GM23248 (cell line): ENCODE measurements around the gene PPIA. TPM values are rescaled to one million over a fixed set of nuclear protein-coding genes. Genes with fewer than 3 reads are reported as not detected.

Experiments used
- DNase-seq: peaks from one replicate; pipeline ENCODE4 v3.0.0-alpha.2; 2015
- H2AFZ ChIP-seq: fragments of 200-600 bp; sonication (generic); 2 replicates; pipeline ENCODE4 v1.6.1; 2016; ENCODE audit warnings: antibody characterized with exemption
- H3F3A ChIP-seq: fragments of 200-600 bp; sonication (generic); 2 replicates; pipeline ENCODE4 v1.6.1; 2016; ENCODE audit warnings: mild to moderate bottlenecking, antibody characterized with exemption, mixed run types; ENCODE audit not compliant: insufficient read depth
- H3K27ac ChIP-seq: fragments of 200-600 bp; sonication (generic); 2 replicates; pipeline ENCODE4 v1.5.1; 2016; ENCODE audit warnings: mild to moderate bottlenecking
- H3K27me3 ChIP-seq: fragments of 200-600 bp; sonication (generic); replicated peaks from 2 replicates; pipeline ENCODE4 v1.6.1; 2016; ENCODE audit warnings: mild to moderate bottlenecking; ENCODE audit not compliant: insufficient read depth
- H3K36me3 ChIP-seq: fragments of 200-600 bp; sonication (generic); 2 replicates; pipeline ENCODE4 v1.6.1; 2016; ENCODE audit warnings: low read depth, mild to moderate bottlenecking
- H3K4me1 ChIP-seq: fragments of 200-600 bp; sonication (generic); 2 replicates; pipeline ENCODE4 v1.6.1; 2016; ENCODE audit warnings: mild to moderate bottlenecking; ENCODE audit not compliant: insufficient read depth
- H3K4me2 ChIP-seq: fragments of 200-600 bp; sonication (generic); one replicate; pipeline ENCODE4 v1.6.1; 2016; ENCODE audit warnings: mild to moderate bottlenecking; ENCODE audit not compliant: unreplicated experiment
- H3K4me3 ChIP-seq: fragments of 200-600 bp; sonication (generic); 2 replicates; pipeline ENCODE4 v1.5.1; 2016; ENCODE audit warnings: mild to moderate bottlenecking
- H3K79me2 ChIP-seq: fragments of 200-600 bp; sonication (generic); 2 replicates; pipeline ENCODE4 v1.6.1; 2016; ENCODE audit warnings: mild to moderate bottlenecking; ENCODE audit not compliant: insufficient read depth
- H3K9ac ChIP-seq: fragments of 200-600 bp; sonication (generic); 2 replicates; pipeline ENCODE4 v1.6.1; 2016; ENCODE audit warnings: mild to moderate bottlenecking
- H3K9me2 ChIP-seq: fragments of 200-600 bp; sonication (generic); 2 replicates; pipeline ENCODE4 v1.6.1; 2016; ENCODE audit warnings: mixed run types, mild to moderate bottlenecking, moderate library complexity; ENCODE audit not compliant: insufficient read depth
- H3K9me3 ChIP-seq: fragments of 200-600 bp; sonication (generic); one replicate; pipeline ENCODE4 v1.6.1; 2017; ENCODE audit warnings: low read depth
- H4K20me1 ChIP-seq: fragments of 200-600 bp; sonication (generic); 2 replicates; pipeline ENCODE4 v1.6.0; 2016; ENCODE audit not compliant: insufficient read depth
- EZH2 ChIP-seq: fragments of 200-600 bp; sonication (generic); IDR thresholded peaks from 2 replicates; pipeline ENCODE4 v1.6.1; 2018; ENCODE audit warnings: antibody characterized with exemption, mild to moderate bottlenecking; ENCODE audit not compliant: insufficient read depth, poor library complexity, severe bottlenecking
- EZH2phosphoT487 ChIP-seq: fragments of 200-600 bp; sonication (generic); IDR thresholded peaks from 2 replicates; pipeline ENCODE4 v1.6.1; 2018; ENCODE audit warnings: antibody characterized with exemption, moderate library complexity, mild to moderate bottlenecking, low read depth; ENCODE audit not compliant: insufficient read depth
- WGBS, 2 experiments: methylation state at CpG; one replicate each; pipeline ENCODE4 v1.1.6; 2015 to 2017; ENCODE audit warnings: low lambda C conversion rate in 2 of 2, low coverage in 1 of 2; ENCODE audit errors: missing lambda C conversion rate in 2 of 2; 5-methylcytosine and 5-hydroxymethylcytosine counted together
- in situ Hi-C: fragments of 300-500 bp; cut with MboI; formaldehyde crosslinking; loops from 2 replicates; pipeline ENCODE4 v1.15.0; 2020
- polyA plus RNA-seq: library from polyadenylated mRNA; unstranded; fragments of >200 nt; fragmentation: Nextera tagmentation; extraction: Ambion mirVana; gene quantifications from 2 replicates; pipeline ENCODE4 v1.2.1, GENCODE V29; 2016
- total RNA-seq: library from RNA; depleted of rRNA; stranded (reverse); fragments of >200 nt; shearing (Covaris generic); gene quantifications from 2 replicates; pipeline ENCODE4 v1.2.3, GENCODE V29; 2014

The PPIA gene
- total and polyA plus RNA-seq, 2 experiments from 2014 or later, result 2,752 to 3,141 TPM

DNA sequence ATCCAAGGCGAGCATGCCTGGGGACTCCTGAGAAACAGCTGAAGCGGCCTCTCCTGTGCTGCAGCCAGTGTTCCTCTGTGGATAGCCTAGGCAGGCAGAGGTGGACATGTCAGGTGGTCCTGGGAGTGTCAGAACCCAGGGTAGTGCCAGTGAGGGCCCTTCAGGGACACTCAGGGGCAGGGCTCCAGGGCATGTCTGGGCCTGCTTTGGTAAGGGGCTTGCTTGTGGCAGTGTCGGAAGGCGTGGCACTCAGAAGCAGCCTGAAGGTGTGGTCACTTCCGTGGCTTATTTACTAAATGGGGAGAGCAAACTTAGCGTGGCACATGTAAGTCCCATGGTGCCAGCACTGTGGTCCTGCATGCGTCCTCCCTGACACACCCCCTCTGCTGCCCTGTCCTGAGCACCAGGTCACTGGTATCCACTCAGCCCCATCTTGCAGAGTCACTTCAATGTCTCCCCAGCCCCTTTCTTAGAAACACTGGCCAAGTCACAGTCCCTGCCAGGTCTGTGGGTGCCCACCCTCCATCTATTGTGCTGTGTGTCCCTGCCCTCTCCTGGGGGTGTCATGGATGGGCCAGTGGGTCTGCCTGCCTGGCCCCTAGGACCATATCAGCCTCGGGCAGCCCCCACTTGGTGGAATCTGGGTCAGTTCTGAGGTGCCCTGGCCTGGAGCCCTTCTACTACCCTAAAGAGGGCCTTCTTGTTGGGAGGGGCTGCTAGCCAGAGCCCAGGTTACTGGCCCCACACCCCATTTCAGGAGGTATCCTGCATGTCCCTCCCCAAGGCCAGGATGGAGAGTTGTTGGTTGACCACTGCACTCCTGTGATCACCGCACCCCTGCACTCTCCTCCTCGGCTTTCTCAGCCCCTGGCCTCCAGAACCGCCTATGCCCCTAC is 41.4 kb upstream of the PPIA start:
- in situ Hi-C loops, result no loop called here
- H3K79me2 ChIP-seq, result peaks cover 67% of the 10 kb centered on the region
- WGBS, 2 experiments, result 87 to 96% methylated on average over 11 of the region's 11 CpGs

GRCh38 chr7:44755698-44756627 is 40.5 kb upstream of the PPIA start:
- Histone ChIP-seq H3K4me3 (no peak overlapping the region), H4K20me1 (no peaks in the 10 kb centered on the region), H3K79me2 (peaks cover 58% of the 10 kb centered on the region), H3K36me3 (no peaks in the 10 kb centered on the region; the same call in 1 of the 2 replicates), H2AFZ (no peak overlapping the region), H3K27me3 (no peaks in the 10 kb centered on the region), H3K9me3 (no peaks in the 10 kb centered on the region), H3K9me2 (no peaks in the 10 kb centered on the region), H3K4me1 (no peaks in the 10 kb centered on the region), H3K9ac (peak overlapping the region; percentile 18; the same call in 1 of the 2 replicates), H3F3A (no peaks in the 10 kb centered on the region), H3K4me2 (no peak overlapping the region), H3K27ac (no peak overlapping the region)
- in situ Hi-C loops, result no loop called here
- TF ChIP-seq EZH2, result no peak
- no peak for TF ChIP-seq EZH2phosphoT487
- DNase-seq, result no peak
- WGBS, 2 experiments, result 76 to 78% methylated on average over 17 of the region's 17 CpGs

More for the DNA sequence above, 41.4 kb upstream of the PPIA start:
- H3K9ac ChIP-seq, result no peak overlapping the region; the same call in 1 of the 2 replicates
- no peaks in the 10 kb centered on the region for H3K9me2 ChIP-seq
- H2AFZ ChIP-seq, result no peak overlapping the region
- H3K9me3 ChIP-seq, result no peaks in the 10 kb centered on the region
- H3K36me3 ChIP-seq, result no peaks in the 10 kb centered on the region; the same call in 1 of the 2 replicates
- TF ChIP-seq EZH2 (no peak), EZH2phosphoT487 (no peak)
- DNase-seq, result no peak
- H3K27ac ChIP-seq, result no peak overlapping the region
- no peaks in the 10 kb centered on the region for H3F3A ChIP-seq
- H3K4me3 ChIP-seq, result no peak overlapping the region
- H4K20me1 ChIP-seq, result no peaks in the 10 kb centered on the region
- no peak overlapping the region for H3K4me2 ChIP-seq
- H3K27me3 ChIP-seq, result no peaks in the 10 kb centered on the region
- 0 out of 2 replicates have a peak, but pooled peaks cover 4% of the 10 kb centered on the region for H3K4me1 ChIP-seq

DNA sequence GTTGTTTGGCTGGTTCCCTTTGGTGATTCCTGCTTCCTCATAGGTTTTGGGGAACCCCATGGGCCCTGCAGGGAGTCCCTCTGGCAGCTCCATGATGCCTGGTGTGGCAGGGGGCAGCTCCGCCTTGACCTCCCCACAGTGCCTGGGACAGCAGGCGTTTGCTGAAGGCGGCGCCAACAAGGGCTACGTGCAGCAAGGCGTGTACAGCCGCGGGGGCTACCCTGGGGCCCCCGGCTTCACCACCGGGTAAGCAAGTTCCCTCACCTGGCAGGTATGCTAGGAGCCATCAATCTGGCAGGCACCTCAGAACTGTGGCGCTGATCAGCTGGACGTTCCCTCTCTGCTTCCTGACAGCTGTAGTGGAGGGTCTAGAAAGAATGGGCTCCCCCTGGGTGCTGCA is 39.6 kb upstream of the PPIA start:
- Histone ChIP-seq H3K4me2 (no peak overlapping the region), H4K20me1 (no peaks in the 10 kb centered on the region), H3K79me2 (peaks cover 48% of the 10 kb centered on the region), H3K4me3 (no peak overlapping the region), H3K36me3 (no peaks in the 10 kb centered on the region; the same call in 1 of the 2 replicates), H3K9me2 (no peaks in the 10 kb centered on the region), H3K9ac (no peak overlapping the region), H3K27ac (no peak overlapping the region), H3F3A (no peaks in the 10 kb centered on the region), H3K9me3 (no peaks in the 10 kb centered on the region), H3K4me1 (no peaks in the 10 kb centered on the region), H2AFZ (no peak overlapping the region), H3K27me3 (no peaks in the 10 kb centered on the region)
- WGBS, 2 experiments, result 84 to 85% methylated on average over 12 of the region's 12 CpGs
- TF ChIP-seq EZH2 (no peak), EZH2phosphoT487 (no peak)
- in situ Hi-C loops, result no loop called here
- DNase-seq, result no peak

DNA sequence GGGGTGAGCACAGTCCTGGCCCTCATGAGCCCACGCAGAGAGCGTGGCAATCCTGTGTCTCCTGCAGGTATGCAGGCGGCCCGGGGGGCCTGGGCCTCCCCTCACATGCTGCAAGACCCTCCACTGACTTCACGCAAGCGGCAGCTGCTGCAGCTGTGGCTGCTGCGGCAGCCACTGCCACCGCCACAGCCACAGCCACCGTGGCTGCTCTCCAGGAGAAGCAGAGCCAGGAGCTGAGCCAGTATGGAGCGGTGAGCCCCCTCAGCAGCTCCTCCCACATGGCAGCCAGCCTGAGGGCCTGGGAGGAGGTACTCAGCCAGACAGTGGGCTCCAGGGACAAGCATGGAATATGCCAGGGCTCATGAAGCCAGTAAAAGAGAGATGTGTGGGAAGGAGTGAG is 39.2 kb upstream of the PPIA start:
- in situ Hi-C loops, result no loop called here
- DNase-seq, result no peak

More for the DNA sequence above, 39.2 kb upstream of the PPIA start:
- Histone ChIP-seq H3K9me3 (no peaks in the 10 kb centered on the region), H4K20me1 (no peaks in the 10 kb centered on the region), H3K4me2 (no peak overlapping the region), H3K4me1 (no peaks in the 10 kb centered on the region), H3K4me3 (no peak overlapping the region), H3K79me2 (peaks cover 44% of the 10 kb centered on the region), H3K27ac (no peak overlapping the region), H2AFZ (no peak overlapping the region), H3F3A (no peaks in the 10 kb centered on the region), H3K36me3 (no peaks in the 10 kb centered on the region; the same call in 1 of the 2 replicates), H3K9me2 (no peaks in the 10 kb centered on the region), H3K9ac (no peak overlapping the region), H3K27me3 (no peaks in the 10 kb centered on the region)
- WGBS, 2 experiments, result 69 to 72% methylated on average over 10 of the region's 10 CpGs
- TF ChIP-seq EZH2, result no peak
- TF ChIP-seq EZH2phosphoT487, result no peak
